Stimulated activated CD4-positive, alpha-beta T cell treated with anti-CD3 and anti-CD28 coated beads, Interleukin-2, amount 100 ng/mL, for 24 hours (primary cell): ENCODE measurements around the gene CMSS1.

Source experiments
- DNase-seq, 2 donors: peaks; one replicate each; pipeline ENCODE4 v3.0.0-alpha.2; 2020

The CMSS1 gene

DNA sequence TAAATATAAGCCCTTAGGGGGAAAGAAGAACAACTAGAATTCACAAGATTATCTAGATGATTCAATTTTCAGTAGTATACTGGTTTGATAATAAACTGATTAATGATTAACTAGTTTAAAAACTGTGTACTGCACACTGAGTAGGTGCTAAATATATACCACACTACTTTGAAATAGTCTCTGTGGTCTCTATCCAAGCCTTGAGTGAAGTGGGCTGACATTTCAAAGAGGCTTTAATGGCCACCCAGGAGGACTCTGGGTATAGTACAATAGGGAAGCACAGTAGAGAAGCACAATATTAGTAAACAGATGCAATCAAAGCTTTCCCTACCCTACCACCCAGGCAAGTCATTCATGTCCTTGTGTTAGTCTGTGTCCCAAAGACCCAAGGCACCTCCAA, 249.9 kb downstream of the CMSS1 start:
- DNase-seq = no peak

DNA sequence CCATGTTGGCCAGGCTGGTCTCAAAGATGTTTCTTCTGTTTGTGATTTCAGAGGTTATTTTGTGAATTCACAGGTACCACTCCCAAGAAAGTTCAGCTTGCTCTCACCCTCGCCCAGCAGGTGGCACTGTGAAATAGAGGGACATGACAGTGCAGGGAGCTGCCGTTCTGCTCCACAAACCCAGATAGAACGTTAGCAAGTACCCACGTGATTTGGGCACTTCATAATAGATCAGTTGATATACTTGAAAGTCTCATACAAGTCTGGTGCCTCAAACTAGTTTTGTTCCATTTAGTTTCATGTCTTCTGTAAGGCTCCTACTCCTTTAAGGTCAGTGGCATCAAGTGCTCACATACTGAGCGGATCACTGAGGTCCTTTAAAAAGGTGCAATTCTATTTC, 251.2 kb downstream of the CMSS1 start:
- DNase-seq = peak; percentile 83

DNA sequence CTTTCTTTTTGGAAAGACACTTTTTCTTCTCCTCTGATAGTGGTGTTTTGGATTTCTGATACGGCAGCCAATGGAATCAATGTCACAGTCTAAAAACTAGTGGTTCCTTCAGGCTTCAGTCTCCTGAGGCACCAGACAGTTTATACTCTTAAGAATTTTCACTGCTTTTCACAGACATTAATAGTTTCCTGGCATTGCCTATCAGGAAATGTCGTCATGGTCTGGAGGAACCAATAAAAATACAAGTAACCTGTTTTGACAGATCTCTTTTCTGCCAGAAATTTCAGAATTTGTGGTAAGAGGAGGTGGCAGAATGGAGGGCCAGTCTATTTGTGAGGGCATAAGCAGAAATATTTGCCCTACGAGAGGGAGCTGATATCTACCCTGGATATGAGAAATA, 251.8 kb downstream of the CMSS1 start:
- DNase-seq = no peak

DNA sequence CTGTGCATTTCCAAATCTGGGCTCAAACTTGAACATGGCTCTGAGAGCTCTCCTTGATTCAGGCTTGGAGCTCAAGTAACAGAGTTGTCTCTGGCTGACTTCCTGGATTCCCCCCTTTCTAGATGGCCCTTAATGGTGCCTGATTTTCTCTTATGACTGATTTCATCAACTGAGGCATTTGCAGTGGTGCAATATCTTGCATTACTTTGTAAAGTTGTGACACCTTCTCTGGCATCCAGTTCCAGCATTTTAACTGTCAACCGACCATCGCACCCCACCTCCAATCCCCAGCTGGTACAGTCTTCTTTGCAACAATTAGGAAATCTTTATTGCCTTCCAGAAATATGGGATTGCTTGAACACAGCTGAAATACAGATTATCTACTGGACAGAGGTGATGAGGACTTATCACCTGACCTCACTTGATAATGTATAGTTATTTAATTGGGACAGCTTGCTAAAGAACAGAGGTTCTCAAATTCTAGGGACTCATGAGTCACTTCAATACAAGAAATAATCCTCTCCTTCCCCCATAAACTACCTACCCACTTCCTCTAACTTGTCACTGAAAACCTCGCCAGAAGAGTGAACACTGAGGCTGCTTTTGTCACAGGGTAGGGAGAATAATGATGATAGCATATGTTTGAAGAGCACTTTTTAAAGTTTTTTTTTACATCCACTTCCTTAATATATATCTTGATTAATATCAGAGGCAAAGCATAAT, 254.8 kb downstream of the CMSS1 start:
- DNase-seq = no peak

DNA sequence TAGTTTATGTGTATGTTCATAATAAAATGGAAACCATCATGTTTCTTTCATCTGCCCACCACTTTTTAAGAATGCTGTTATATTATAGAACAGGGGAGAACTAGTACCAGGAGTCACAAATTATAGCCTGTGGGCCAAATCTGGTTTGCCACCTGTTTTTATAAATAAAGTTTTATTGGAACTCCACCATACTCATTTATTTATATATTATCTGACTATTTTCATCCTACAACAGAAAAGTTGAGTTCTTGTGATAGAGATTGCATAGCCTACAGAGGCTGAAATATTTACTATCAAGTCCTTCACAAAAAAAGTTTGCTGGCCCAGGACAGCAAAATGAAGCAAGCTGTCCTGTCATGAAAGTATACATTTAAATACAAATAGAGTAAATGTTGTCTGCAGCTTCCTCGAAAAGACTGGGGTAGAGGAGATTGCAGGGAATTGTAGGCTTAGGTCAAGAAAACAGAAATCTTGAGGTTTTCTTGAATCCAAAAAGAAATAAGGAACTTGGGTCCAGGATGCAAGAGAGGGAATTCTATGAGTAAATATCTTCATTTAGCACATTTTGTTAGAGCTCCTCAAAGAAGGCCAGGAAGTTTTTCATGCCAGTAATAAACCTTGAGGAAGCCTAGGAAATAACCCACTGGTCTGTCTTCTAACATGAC, 255.5 kb downstream of the CMSS1 start:
- no peak for DNase-seq

DNA sequence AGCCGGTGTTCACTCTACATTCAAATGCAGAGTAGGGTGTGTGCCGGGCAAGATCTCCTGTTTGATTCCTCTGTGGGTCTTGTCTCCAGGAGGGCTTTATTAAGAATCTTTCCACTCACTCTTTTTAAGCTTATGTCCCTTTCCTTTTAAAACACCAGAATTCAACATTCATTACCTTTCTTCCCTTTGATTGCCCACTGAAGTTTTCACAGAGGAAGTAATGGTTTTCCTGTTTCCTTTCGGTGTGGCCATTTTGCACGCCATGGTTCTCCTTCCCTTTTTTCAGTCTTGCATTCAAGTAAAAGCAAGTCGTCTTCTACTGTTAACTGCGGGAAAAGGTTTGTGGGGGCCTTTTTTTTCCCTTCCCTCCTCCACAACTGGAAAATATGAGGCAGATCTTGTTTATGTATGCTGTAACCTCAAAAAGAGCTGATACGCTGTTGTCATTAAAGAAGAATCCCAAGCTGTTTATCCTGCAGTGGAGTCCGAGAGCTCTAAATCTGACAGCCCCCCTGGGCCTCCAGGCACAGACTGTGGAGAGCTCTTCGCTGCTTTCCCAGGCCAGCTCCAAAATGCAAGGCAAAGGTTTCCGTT, 256.1 kb downstream of the CMSS1 start:
- peak in 1 of 2 donors; percentile 12 for DNase-seq

DNA sequence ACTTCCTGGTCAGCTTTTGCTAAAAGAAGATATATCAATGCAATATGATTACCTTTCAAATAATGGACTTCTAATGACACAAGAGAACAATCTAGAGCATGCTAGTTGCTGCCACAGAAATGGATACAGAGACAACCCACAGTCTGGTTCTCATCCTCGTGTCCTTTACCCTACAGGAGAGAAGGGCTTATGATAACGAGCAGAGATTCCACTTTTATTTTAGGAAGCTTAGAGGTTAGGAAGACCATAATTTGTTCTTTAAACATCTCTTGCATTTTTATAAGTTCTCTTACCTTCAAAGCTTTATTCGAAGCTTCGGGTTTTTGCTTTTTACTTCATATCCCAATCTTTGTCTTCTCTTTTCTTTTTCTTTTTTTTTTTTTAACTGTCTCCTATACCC, 257.5 kb downstream of the CMSS1 start:
- DNase-seq = no peak

DNA sequence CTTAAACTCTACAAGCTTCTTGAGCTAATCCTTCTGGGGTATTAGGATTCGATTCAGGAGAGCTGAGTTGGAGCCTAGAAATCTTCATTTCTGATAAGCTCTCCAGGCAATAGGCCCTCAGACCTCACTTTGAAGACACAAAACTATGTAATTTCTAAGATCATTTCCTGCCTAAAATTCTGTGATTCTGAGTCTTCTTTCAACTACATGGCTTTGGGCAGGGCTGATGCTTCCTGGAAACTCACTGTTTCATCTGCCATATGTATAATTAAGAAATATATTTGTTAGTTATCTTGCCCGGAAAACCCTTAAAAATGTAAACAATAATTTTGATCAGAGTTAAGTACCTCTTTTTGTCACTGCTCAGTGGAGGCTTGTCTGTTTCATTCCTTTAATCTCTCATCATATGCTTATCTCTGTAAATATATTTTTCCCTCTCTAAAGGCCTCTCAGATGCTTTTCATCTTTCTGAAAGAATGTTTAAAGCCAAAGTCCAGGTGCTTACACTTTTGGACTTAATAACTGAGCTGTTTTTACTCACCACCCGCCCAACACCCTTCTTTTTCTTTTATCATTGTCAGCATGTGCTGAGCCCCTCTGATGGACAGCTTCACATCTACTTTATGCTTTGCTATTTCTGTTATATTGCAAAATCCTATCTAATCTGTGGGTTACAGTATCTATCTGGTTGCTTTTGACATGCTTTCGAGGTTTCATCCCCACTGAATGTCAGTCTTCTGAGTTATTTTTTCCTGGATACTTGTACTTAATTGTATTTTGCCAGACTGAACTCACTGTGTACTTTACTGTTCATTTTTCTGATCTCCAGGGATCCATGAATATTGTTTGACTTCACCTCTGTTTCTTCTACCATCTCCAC, 258.4 kb downstream of the CMSS1 start:
- DNase-seq = no peak

DNA sequence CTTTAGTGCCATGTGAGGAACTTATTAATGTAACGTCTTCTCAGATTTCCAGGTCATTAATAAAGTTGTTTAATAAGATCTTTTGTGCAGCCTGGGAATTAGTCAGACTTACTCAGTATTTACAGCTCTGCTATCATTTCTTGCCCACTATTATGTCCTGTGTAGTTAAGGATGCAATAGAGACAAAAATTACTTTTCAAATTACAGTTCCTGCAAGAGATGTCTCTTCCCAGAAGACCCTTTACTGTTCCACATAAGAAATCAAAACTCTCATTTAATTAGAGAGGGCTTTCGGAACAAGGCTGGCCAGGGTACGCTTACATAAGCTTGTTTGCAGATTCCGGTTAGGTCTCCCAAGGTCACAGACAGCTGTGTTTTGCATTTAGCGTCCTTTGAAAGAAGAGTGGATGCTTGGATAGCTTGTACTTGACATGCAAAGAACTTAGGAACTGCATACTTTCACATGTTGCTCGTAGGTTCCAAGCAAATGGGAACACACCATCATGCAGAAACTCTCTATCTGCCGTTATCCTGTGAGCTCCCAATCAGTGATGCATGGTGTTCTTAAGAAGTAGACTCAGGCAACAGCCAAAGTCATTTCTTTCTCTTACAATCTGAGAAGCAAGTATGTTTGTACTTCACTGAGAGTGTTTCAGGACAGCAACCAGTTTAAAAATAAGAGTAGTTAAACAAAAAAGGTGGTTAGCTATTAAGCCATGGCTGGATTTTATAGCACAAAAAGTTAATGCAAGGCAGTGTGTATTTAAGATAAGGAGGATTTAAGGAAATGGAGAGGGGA, 259.3 kb downstream of the CMSS1 start:
- no peak for DNase-seq

DNA sequence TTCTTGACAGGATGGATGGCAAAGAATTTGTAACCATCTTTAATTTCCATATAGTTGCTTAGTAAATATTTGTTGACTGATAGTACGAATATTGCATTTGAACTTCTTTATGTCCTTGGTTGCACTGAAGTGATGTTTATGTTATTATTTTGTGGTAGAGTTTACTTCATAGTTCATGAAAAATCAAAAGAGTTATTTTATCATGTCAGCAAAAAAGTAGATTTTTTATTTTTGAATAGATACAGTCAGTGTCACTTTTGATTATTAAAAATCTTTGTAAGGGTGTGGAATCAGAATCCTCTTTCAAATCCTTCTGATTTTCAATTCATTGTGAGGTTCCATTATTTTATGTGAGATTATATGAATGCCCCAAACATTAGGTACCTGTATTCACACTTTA, 261.7 kb downstream of the CMSS1 start:
- no peak for DNase-seq

DNA sequence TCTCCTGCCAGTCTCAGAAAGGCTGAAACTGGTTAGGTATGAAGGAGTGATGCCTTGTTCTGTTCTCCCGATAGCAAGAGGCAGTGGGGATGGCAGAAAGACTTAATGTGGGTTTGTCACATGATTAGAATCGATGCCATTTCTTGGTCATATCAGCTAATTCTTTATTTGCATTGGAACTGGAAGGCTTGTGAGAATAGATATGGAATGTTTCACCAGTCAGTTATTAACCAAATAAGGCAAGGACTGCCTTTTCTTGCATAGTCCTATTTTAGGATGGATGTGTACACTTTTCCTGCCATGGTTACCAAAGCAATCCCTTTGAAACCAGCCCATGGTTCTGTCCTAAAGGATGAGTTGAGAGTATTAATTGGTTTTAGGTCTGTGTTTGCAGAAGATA, 262.9 kb downstream of the CMSS1 start:
- no peak for DNase-seq

DNA sequence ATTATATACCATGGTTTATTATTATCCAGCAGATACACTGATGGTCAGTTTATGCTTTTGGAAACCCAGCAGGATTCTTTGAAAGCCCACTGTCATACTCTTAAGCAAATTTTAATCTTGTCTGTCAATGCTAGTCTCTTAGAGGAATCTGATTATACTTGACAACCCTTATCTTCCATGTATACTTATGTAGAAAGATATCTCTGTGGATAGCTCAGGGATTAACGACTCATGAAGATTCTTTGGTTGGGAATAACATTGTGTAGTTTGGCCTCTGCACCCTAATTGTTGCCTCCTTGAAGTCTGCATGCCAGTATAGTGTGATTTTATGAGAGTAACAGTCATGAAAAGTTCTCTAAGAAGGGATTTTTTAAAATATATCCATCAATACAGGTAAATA, 263.6 kb downstream of the CMSS1 start:
- no peak for DNase-seq

DNA sequence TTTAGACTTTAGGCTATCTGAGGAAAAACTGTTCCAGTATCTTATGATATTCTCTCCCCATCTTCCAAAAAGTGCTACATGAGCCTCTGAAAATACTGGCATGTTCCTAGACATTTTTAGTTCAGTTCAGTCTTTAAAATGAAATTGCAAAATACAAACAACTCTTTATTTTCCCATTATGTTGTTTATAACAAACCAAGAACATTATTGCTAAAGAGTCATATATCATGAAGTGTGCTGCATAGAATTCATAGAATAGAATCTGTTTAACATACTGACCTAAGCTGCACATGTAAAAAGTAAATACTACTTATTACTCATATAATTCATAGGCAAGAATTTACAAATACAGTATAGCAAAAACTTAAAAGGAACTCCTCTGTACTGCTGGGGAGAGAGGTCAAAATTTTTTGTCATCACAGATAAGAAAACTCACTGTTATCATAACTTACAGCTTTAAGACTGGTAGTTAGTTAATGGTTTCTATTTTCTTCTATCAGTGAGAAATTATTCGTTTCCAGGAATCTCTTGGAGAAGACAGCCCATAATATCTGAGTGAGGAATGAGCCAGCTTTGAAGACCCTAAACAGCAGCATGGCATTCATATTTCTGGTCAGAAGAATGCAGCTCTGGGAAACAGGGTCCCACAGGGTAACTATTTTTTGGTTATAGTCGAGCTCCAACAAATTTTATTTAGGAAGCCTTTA, 264.5 kb downstream of the CMSS1 start:
- no peak for DNase-seq

DNA sequence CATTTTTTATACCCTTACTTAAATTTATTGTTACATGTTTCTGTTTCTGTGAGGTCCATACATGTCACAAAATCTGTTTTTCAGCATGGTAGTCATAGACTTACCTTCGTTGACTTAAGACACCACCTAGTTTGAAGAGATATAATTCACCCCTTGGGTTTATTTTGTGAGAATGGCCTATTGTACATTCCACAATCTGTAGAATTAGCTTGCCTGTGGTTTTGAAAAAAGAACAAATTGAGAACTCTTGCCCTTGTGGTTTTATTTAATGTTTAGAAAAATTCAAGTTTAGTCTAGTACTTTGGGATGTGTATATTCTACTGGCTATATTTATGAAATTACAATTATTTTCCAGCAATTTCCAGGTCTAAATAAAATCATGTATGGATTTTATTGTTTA, 265.1 kb downstream of the CMSS1 start:
- DNase-seq = no peak

DNA sequence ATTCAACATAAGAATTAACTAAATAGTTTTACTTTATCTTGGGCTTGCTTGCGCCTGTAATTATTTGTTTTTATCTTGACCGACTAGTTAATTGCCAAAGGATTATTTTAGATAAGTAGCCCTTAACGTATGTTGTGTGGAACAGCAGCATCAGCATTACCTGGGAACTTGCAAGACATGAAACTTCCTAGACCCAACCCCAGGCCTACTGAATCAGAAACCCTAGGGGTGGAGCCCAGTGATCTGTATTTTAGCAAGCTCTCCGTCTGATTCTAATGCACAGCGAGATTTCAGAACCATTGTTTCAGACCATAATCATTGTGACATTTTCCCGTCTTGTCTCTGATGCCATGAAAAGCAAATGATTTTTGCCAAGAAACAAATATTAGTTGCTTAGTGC, 265.5 kb downstream of the CMSS1 start:
- DNase-seq = no peak

DNA sequence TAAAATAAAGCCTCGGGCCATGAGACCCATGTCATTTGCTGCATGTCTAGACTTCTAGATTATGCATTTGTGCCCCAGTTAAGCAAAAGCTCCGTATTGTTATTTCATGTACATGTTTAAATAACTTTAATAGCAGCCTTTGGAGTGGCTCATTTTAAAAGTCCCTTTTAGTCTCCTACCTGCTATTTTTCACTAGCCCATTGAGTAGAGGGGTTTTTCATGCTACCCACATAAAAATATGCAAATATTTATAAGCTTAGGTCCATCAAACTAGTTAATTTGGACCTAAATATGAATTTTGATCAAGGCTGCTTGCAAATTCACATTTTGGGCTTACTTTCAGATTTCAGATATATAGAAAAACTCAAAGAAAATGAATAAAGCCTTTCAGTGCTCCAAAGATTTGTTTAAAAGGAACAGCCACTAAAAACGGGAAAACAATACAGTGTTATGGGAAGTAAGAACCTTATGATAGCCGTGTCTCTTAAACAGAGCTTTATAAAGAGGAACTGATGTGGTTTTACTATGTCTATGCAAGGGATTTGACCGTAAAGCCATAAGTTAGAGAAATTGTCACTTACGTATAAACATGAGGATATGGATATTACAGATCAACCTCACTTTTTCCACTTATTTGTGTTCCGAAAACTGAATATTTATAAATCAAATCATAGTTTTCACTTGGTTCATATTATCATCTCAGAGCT, 266.6 kb downstream of the CMSS1 start:
- no peak for DNase-seq

DNA sequence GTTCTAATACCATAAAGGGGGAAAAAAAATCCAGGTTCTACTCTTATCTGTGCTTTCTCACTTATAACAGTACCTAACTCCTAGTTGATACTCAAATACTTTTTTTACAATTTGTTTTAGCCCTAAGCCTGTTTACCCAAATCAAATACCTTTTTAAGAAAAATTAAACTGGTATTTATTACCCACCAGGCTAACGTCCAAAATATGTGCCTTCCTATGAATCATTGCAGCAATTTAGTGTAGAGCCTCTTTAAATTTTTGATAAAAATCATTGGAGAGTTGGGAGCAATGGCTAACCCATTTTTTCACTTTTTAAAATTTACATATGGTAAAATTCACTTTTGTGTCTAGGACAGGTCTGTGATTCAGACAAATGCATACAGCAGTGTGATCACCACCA, 268.7 kb downstream of the CMSS1 start:
- no peak for DNase-seq

DNA sequence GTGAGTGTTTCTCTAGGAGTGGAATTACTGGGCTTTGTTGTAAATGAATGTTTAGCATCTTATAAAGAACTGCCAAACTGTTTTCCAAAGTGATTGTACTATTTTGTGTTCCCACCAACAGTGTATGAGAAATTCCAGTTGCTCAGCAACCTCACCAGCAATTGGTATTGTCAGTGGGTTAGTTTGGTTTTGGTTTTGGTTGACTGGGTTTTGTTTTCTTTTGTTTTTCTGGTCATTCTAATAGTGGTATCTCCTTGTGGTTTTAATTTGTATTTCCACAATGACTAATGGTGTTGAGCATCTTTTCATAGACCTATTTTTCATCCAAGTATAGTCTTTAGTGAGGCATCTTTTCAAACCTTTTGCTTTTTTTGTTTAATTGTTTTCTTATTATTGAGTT, 269.5 kb downstream of the CMSS1 start:
- no peak for DNase-seq

DNA sequence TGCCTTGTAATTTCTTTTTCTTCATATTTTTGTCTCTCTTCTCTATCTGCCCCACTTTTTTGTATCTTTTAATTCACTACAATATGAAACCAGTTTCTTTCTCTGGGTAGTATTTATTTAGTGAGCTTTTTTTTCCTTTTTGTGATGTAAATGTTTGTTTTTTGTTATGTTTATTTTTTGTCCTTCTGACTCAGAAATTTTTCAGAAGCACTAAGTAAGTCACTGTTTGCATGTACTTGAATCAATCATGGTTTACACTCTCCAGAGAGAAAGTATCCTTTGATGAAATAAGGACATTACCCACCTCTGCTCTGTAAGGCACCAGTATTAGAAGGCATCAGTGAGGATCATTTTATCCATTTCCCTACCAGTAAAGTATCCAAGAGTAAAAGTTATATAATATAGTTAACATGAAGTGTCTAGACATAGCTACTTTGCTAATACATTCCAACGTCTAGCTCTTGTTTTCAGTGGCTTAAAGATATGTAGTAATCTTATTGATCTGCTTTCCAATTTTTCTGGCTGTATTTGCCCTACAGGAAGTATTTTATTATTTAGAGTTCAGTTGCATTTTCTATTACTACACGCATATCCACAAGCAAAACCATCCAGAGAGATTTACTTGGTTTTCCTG, 271.2 kb downstream of the CMSS1 start:
- no peak for DNase-seq

DNA sequence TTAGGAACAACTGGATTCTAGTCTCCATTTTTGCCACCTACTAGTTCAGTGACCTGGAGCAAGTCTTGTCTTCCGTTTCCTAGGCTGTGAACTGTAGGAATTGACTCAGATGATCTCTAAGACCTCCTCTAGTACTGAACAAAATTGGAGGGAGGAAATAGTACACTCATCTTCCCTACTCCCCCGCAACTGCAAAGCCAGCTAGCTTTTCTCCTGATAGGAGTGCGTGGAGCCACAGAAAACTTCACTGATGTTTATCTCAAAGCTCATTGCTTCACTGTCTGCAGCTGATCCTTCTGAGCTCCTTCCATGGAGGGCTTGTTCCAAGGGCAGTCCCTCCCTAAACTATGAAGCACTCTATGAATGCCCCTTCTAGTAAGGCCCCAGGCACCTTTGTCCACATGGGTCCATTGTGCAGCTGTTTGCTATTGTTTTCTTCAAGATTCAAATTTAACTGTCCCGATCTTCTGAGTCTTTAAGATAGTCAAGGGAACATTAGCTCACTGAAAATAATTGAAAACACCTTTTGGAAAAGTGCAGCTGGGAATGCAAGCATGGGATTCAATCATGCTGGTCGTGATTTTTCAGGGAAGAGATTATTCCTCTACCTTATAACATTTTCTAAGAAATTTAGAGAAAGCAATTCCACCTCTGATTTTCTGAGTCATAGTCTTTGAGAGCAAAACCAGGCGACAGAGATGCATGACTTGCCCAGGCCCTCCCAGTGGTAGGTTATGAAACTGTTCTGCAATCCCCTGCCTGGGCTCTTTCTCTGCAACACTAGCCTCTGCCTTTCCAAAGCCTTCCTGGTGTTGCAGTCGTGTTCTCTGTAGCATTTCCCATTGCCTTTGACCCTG, 272.4 kb downstream of the CMSS1 start:
- peak in 1 of 2 donors; percentile 14 for DNase-seq
